OCI-LY7 (cell line): ENCODE measurements around the gene FMN1.

Experiments
- CTCF ChIP-seq: fragments of 200-600 bp; sonication (generic); conservative IDR thresholded peaks from 2 replicates; pipeline ENCODE4 v1.5.1; 2014; ENCODE audit warnings: mild to moderate bottlenecking, antibody characterized with exemption, low read length, moderate library complexity, mixed read lengths
- EZH2phosphoT487 ChIP-seq: fragments of 200-600 bp; sonication (generic); IDR thresholded peaks from 2 replicates; pipeline ENCODE4 v1.6.1; 2018; ENCODE audit warnings: low read depth, borderline replicate concordance, mild to moderate bottlenecking, mixed run types, antibody characterized with exemption, low read length, moderate library complexity, mixed read lengths

- TF ChIP-seq CTCF (no peak), EZH2phosphoT487 (no peak)
Observed at GRCh38 chr15:32778391-32779176, 415.9 kb downstream of the FMN1 start.
